ENCODE data around the gene WDFY4.

The WDFY4 gene

DNA sequence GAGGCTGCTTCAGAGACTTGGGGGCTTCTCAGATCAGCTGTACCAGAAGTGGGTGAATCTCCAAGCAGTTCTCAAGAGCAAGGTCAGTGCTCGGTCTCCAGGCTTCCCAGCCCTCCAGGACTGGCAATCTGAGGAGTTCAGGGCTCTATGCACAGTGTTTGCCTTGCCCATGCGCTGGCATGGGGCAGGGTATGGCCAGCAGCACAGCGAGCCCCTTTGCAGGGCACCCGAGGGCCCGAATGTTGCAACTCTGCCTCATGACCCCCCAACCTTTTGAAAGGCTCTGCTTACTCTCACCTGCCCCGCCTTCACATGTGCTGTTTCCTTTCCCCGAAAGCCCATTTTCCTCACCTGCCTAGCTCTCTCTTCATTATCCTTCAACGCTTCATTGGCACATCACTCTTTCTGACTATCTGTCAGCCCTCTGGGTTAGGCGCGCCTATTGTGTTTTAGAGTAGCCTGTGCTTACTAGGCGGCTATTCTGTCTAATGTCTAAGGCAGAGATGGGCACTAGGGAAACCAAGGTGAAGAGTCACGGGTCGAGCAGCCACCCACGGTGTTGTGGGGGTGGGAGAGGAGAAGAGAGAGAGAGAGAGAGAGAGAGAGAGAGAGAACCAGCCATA is 83.6 kb downstream of the WDFY4 start:
- Histone ChIP-seq H2AFZ (ENCODE audit: low read length) (no peak overlapping the region), H3K36me3 (replicated peaks in 1 of 2; ENCODE audit: control insufficient read depth in 2 of 2, insufficient read depth in 2 of 2, low read length in 2 of 2) (peaks cover 0 to 2% of the 10 kb centered on the region in 2 donors), H3K27ac (replicated peaks; ENCODE audit: low read length) (no peak overlapping the region), H3K4me2 (ENCODE audit: insufficient read depth, low read length, poor library complexity, severe bottlenecking) (no peak overlapping the region), H3K18ac (ENCODE audit: low read length) (no peak overlapping the region), H2BK12ac (ENCODE audit: low read length) (no peak overlapping the region), H3K27me3 (ENCODE audit: control insufficient read depth in 3 of 3, insufficient read depth in 3 of 3, low read depth in 1 of 3, low read length in 3 of 3) (no peaks in the 10 kb centered on the region), H2AK5ac (ENCODE audit: low read depth, low read length) (no peak overlapping the region), H3K79me1 (ENCODE audit: low read depth, low read length) (no peaks in the 10 kb centered on the region), H2BK120ac (ENCODE audit: low read depth, low read length) (no peak overlapping the region), H2BK5ac (ENCODE audit: low read length) (no peak overlapping the region), H3K4ac (ENCODE audit: low read length) (no peak overlapping the region), H3K14ac (ENCODE audit: low read length) (no peak overlapping the region), H3K4me3 (ENCODE audit: low read length in 2 of 2) (no peak overlapping the region), H3K9me3 (replicated peaks in 1 of 2; ENCODE audit: control insufficient read depth in 2 of 2, insufficient read depth in 1 of 2, low read depth in 1 of 2, low read length in 2 of 2) (no peaks in the 10 kb centered on the region), H3K9ac (ENCODE audit: low read depth, low read length, poor library complexity) (no peak overlapping the region), H2BK15ac (ENCODE audit: low read length) (no peak overlapping the region), H4K8ac (ENCODE audit: low read depth, low read length) (no peak overlapping the region), H4K91ac (ENCODE audit: low read depth, low read length, poor library complexity) (no peak overlapping the region), H3K4me1 (ENCODE audit: control insufficient read depth in 2 of 2, insufficient read depth in 1 of 2, low read depth in 1 of 2, low read length in 2 of 2) (peaks cover 0 to 3% of the 10 kb centered on the region in 2 donors), H3K23ac (ENCODE audit: low read depth, low read length, poor library complexity) (no peak overlapping the region)
- DNase-seq (ENCODE audit: low spot score): no peak
- no CpG with 5 or more reads among the region's 14 CpGs for WGBS, 2 donors (ENCODE audit: extremely low coverage in 2 of 2, insufficient read length in 2 of 2, insufficient replicate concordance in 1 of 2)

- Histone ChIP-seq H3K9ac (ENCODE audit: low read depth, low read length, poor library complexity) (no peak overlapping the region), H4K91ac (ENCODE audit: low read depth, low read length, poor library complexity) (no peak overlapping the region)
- no CpG with 5 or more reads among the region's 4 CpGs for WGBS, 2 donors (ENCODE audit: extremely low coverage in 2 of 2, insufficient read length in 2 of 2, insufficient replicate concordance in 1 of 2)
Measured at GRCh38 chr10:48768926-48769325, 84.3 kb downstream of the WDFY4 start.

GRCh38 chr10:48769706-48770435 is 85.2 kb downstream of the WDFY4 start:
- no peaks in the 10 kb centered on the region for H3K27me3 ChIP-seq (ENCODE audit: control insufficient read depth in 3 of 3, insufficient read depth in 3 of 3, low read depth in 1 of 3, low read length in 3 of 3)
- H2AFZ ChIP-seq (ENCODE audit: low read length): no peak overlapping the region
- H3K4me1 ChIP-seq (ENCODE audit: control insufficient read depth in 2 of 2, insufficient read depth in 1 of 2, low read depth in 1 of 2, low read length in 2 of 2): peaks cover 0 to 3% of the 10 kb centered on the region in 2 donors
- H3K23ac ChIP-seq (ENCODE audit: low read depth, low read length, poor library complexity): no peak overlapping the region
- no peak overlapping the region for H2AK5ac ChIP-seq (ENCODE audit: low read depth, low read length)
- no peak overlapping the region for H3K4ac ChIP-seq (ENCODE audit: low read length)
- no peak overlapping the region for H3K27ac ChIP-seq (replicated peaks; ENCODE audit: low read length)
- H3K4me2 ChIP-seq (ENCODE audit: insufficient read depth, low read length, poor library complexity, severe bottlenecking): no peak overlapping the region
- no peak overlapping the region for H2BK120ac ChIP-seq (ENCODE audit: low read depth, low read length)
- H2BK12ac ChIP-seq (ENCODE audit: low read length): no peak overlapping the region
- H4K91ac ChIP-seq (ENCODE audit: low read depth, low read length, poor library complexity): no peak overlapping the region
- no peaks in the 10 kb centered on the region for H3K9me3 ChIP-seq (replicated peaks in 1 of 2; ENCODE audit: control insufficient read depth in 2 of 2, insufficient read depth in 1 of 2, low read depth in 1 of 2, low read length in 2 of 2)
- no peaks in the 10 kb centered on the region for H3K79me1 ChIP-seq (ENCODE audit: low read depth, low read length)
- no peak overlapping the region for H3K9ac ChIP-seq (ENCODE audit: low read depth, low read length, poor library complexity)
- peaks cover 0 to 2% of the 10 kb centered on the region in 2 donors for H3K36me3 ChIP-seq (replicated peaks in 1 of 2; ENCODE audit: control insufficient read depth in 2 of 2, insufficient read depth in 2 of 2, low read length in 2 of 2)
- no peak overlapping the region for H2BK5ac ChIP-seq (ENCODE audit: low read length)
- no peak for DNase-seq (ENCODE audit: low spot score)
- no CpG with 5 or more reads among the region's 15 CpGs for WGBS, 2 donors (ENCODE audit: extremely low coverage in 2 of 2, insufficient read length in 2 of 2, insufficient replicate concordance in 1 of 2)
- H3K18ac ChIP-seq (ENCODE audit: low read length): no peak overlapping the region
- H3K14ac ChIP-seq (ENCODE audit: low read length): no peak overlapping the region
- H4K8ac ChIP-seq (ENCODE audit: low read depth, low read length): no peak overlapping the region
- H2BK15ac ChIP-seq (ENCODE audit: low read length): no peak overlapping the region
- no peak overlapping the region for H3K4me3 ChIP-seq (ENCODE audit: low read length in 2 of 2)

More at GRCh38 chr10:48768926-48769325, 84.3 kb downstream of the WDFY4 start:
- H3K9me3 ChIP-seq (replicated peaks in 1 of 2; ENCODE audit: control insufficient read depth in 2 of 2, insufficient read depth in 1 of 2, low read depth in 1 of 2, low read length in 2 of 2): no peaks in the 10 kb centered on the region
- DNase-seq (ENCODE audit: low spot score): no peak
- no peak overlapping the region for H3K14ac ChIP-seq (ENCODE audit: low read length)
- no peak overlapping the region for H3K23ac ChIP-seq (ENCODE audit: low read depth, low read length, poor library complexity)
- H2AK5ac ChIP-seq (ENCODE audit: low read depth, low read length): no peak overlapping the region
- H2BK5ac ChIP-seq (ENCODE audit: low read length): no peak overlapping the region
- H2AFZ ChIP-seq (ENCODE audit: low read length): no peak overlapping the region
- no peak overlapping the region for H3K27ac ChIP-seq (replicated peaks; ENCODE audit: low read length)
- no peak overlapping the region for H2BK120ac ChIP-seq (ENCODE audit: low read depth, low read length)
- H3K4me3 ChIP-seq (ENCODE audit: low read length in 2 of 2): no peak overlapping the region
- no peak overlapping the region for H2BK15ac ChIP-seq (ENCODE audit: low read length)
- peaks cover 0 to 3% of the 10 kb centered on the region in 2 donors for H3K4me1 ChIP-seq (ENCODE audit: control insufficient read depth in 2 of 2, insufficient read depth in 1 of 2, low read depth in 1 of 2, low read length in 2 of 2)
- H2BK12ac ChIP-seq (ENCODE audit: low read length): no peak overlapping the region
- no peak overlapping the region for H3K4ac ChIP-seq (ENCODE audit: low read length)
- H3K27me3 ChIP-seq (ENCODE audit: control insufficient read depth in 3 of 3, insufficient read depth in 3 of 3, low read depth in 1 of 3, low read length in 3 of 3): no peaks in the 10 kb centered on the region
- H4K8ac ChIP-seq (ENCODE audit: low read depth, low read length): no peak overlapping the region
- H3K18ac ChIP-seq (ENCODE audit: low read length): no peak overlapping the region
- no peaks in the 10 kb centered on the region for H3K79me1 ChIP-seq (ENCODE audit: low read depth, low read length)
- H3K4me2 ChIP-seq (ENCODE audit: insufficient read depth, low read length, poor library complexity, severe bottlenecking): no peak overlapping the region
- H3K36me3 ChIP-seq (replicated peaks in 1 of 2; ENCODE audit: control insufficient read depth in 2 of 2, insufficient read depth in 2 of 2, low read length in 2 of 2): peaks cover 0 to 2% of the 10 kb centered on the region in 2 donors

GRCh38 chr10:48770561-48771089 is 86.0 kb downstream of the WDFY4 start:
- Histone ChIP-seq H4K8ac (ENCODE audit: low read depth, low read length) (no peak overlapping the region), H3K4ac (ENCODE audit: low read length) (no peak overlapping the region), H3K9ac (ENCODE audit: low read depth, low read length, poor library complexity) (no peak overlapping the region), H2AFZ (ENCODE audit: low read length) (no peak overlapping the region), H3K27me3 (ENCODE audit: control insufficient read depth in 3 of 3, insufficient read depth in 3 of 3, low read depth in 1 of 3, low read length in 3 of 3) (no peaks in the 10 kb centered on the region), H2AK5ac (ENCODE audit: low read depth, low read length) (no peak overlapping the region), H3K4me2 (ENCODE audit: insufficient read depth, low read length, poor library complexity, severe bottlenecking) (no peak overlapping the region), H3K79me1 (ENCODE audit: low read depth, low read length) (no peaks in the 10 kb centered on the region), H3K9me3 (replicated peaks in 1 of 2; ENCODE audit: control insufficient read depth in 2 of 2, insufficient read depth in 1 of 2, low read depth in 1 of 2, low read length in 2 of 2) (no peaks in the 10 kb centered on the region), H3K4me3 (ENCODE audit: low read length in 2 of 2) (no peak overlapping the region), H3K14ac (ENCODE audit: low read length) (no peak overlapping the region), H3K36me3 (replicated peaks in 1 of 2; ENCODE audit: control insufficient read depth in 2 of 2, insufficient read depth in 2 of 2, low read length in 2 of 2) (peaks cover 0 to 2% of the 10 kb centered on the region in 2 donors), H2BK5ac (ENCODE audit: low read length) (no peak overlapping the region), H3K27ac (replicated peaks; ENCODE audit: low read length) (no peak overlapping the region), H2BK15ac (ENCODE audit: low read length) (no peak overlapping the region), H3K4me1 (ENCODE audit: control insufficient read depth in 2 of 2, insufficient read depth in 1 of 2, low read depth in 1 of 2, low read length in 2 of 2) (peaks cover 0 to 3% of the 10 kb centered on the region in 2 donors), H3K18ac (ENCODE audit: low read length) (no peak overlapping the region), H4K91ac (ENCODE audit: low read depth, low read length, poor library complexity) (no peak overlapping the region), H2BK120ac (ENCODE audit: low read depth, low read length) (no peak overlapping the region), H3K23ac (ENCODE audit: low read depth, low read length, poor library complexity) (no peak overlapping the region), H2BK12ac (ENCODE audit: low read length) (no peak overlapping the region)
- DNase-seq (ENCODE audit: low spot score): no peak
- WGBS, 2 donors (ENCODE audit: extremely low coverage in 2 of 2, insufficient read length in 2 of 2, insufficient replicate concordance in 1 of 2): no CpG with 5 or more reads among the region's 1 CpG
